ENCODE data around the gene IDUA.

IDUA gene

DNA sequence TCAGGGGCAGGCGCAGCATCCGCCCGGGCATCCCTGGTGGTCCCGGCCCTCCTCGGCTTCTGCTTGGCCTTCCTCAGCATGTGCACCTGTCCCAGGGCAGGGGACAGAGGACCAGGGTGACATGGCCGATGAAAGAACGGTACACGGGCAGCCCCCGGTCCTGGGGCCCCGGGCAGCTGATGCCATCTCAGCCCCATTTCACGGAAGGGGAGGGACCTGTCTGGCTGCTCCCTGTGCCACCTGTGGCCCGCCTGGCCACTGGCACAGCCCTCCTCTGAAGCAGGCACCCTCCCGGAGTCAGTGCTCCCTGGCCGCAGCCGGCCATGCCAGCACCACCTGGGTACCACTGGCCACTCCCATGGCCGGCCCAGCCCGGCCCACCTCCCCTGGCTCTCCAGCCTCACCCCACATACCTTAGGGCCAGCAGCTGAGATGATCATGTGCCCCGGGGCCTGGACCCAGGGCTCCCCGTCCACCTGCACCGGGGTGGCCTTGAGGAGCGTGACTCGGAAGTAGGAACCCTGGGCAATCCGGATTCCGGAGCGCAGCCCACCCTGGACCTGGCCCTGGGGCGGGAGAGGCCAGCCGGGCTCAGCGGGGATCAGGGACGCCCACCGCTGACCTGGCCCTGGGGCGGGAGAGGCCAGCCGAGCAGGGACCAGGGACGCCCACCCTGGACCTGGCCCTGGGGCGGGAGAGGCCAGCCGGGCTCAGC lies 26.1 kb upstream of the IDUA start:
- no peaks in the 10 kb centered on the region for H3K4me1 Mint-ChIP-seq
- peak overlapping the region; percentile 31 for H3K27ac Mint-ChIP-seq
- no peaks in the 10 kb centered on the region for H3K27me3 Mint-ChIP-seq
- no peak for DNase-seq
- no peaks in the 10 kb centered on the region for H3K9me3 Mint-ChIP-seq
- H3K4me3 Mint-ChIP-seq: no peak overlapping the region
- H3K36me3 Mint-ChIP-seq: peaks cover 28 to 40% of the 10 kb centered on the region in 2 donors
- no peak for ATAC-seq (replicated peaks)

DNA sequence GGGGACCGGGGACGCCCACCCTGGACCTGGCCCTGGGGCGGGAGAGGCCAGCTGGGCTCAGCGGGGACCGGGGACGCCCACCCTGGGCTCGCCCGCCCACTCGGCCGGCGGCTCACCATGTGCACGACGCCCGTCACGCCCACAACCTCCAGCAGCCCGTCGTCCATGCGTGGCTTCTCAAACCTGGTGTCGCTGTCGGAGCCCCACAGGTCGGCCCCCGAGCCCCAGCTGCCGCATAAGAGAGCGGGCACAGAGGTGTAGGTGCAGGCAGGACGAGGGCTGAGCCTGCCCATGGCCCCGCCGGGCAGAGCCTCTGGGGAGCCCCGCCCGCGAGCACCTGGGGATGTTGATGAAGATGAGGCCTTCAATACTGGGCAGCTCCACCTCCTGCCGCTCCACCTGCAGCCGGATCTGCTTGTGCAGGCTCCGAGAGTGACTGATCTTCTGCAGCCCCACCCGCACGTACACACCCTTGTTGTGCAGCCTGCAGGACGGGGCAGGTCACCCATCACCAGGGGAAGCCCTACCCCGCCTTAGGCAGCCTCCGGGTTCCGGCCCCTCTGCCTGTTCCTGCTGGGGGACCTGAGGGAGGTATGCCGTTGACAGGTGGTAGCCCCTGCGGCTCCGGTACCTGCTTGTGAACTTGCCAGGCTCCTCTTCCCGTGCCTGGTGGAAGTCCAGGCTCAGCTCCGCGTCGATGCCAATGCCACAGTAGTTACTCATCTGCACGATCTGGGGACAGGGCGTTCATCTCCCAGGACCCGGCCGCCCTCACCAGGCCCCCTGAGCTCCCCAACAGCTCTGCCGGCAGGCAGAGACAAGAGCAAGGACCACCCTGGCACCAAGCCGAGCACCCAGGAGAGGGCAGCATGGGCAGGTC lies 25.3 kb upstream of the IDUA start:
- no peaks in the 10 kb centered on the region for H3K9me3 Mint-ChIP-seq
- H3K27ac Mint-ChIP-seq: peak overlapping the region; percentile 47
- DNase-seq: no peak

DNA sequence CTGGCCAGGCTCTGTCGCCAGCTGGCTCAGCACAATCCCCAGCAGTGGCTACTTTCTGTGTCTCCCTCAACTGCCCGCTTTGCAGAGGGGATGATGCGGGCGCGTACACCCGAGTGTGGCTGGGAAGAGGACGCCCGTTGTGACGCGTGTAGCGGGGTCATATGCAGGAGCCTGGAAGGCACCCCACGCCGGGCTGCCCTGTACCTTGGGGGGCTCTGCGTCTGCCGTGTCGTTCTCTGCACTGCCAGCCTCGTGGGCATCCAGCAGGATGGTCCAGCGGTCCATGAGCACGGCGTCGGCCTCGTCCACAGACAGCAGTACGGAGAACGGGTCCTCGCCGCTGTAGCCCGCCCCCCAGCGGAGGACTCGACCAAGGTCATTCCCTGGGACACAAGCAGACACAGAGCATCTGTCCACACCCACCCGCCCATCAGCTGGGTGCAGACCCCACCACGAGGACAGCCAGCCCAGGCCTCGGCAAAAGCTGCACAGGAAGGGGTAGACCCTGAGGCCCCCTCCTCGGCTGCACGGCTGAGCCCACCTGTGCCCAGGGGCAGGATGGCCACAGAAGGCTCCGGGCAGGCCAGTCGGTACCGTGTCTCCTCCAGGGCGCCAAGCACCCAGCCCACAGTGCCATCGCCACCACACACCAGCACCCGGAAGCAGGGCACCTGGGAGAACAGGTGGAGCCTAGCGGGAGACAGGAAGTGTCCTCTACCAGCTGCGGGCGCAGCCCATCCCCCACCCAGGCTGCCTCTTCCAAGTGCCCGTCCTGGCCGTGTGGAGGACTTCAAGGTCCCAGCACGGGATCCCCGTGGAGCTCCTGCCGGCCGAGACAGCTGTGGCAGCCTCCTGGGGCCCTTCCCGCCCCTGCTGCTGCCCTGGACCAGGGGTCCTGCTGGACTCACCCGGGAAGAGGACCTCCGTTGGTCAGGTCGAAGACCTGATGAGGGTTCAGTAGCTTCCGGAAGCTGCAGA lies 24.3 kb upstream of the IDUA start:
- Mint-ChIP-seq H3K36me3 (peaks cover 26 to 28% of the 10 kb centered on the region in 2 donors), H3K4me1 (no peaks in the 10 kb centered on the region), H3K9me3 (no peaks in the 10 kb centered on the region), H3K27ac (no peak overlapping the region), H3K27me3 (no peaks in the 10 kb centered on the region), H3K4me3 (no peak overlapping the region)
- DNase-seq: no peak
- no peak for ATAC-seq (replicated peaks)

More for the DNA sequence above, 25.3 kb upstream of the IDUA start:
- H3K36me3 Mint-ChIP-seq: peaks cover 28 to 34% of the 10 kb centered on the region in 2 donors
- no peak for ATAC-seq (replicated peaks)
- H3K27me3 Mint-ChIP-seq: no peaks in the 10 kb centered on the region
- no peaks in the 10 kb centered on the region for H3K4me1 Mint-ChIP-seq
- H3K4me3 Mint-ChIP-seq: no peak overlapping the region

DNA sequence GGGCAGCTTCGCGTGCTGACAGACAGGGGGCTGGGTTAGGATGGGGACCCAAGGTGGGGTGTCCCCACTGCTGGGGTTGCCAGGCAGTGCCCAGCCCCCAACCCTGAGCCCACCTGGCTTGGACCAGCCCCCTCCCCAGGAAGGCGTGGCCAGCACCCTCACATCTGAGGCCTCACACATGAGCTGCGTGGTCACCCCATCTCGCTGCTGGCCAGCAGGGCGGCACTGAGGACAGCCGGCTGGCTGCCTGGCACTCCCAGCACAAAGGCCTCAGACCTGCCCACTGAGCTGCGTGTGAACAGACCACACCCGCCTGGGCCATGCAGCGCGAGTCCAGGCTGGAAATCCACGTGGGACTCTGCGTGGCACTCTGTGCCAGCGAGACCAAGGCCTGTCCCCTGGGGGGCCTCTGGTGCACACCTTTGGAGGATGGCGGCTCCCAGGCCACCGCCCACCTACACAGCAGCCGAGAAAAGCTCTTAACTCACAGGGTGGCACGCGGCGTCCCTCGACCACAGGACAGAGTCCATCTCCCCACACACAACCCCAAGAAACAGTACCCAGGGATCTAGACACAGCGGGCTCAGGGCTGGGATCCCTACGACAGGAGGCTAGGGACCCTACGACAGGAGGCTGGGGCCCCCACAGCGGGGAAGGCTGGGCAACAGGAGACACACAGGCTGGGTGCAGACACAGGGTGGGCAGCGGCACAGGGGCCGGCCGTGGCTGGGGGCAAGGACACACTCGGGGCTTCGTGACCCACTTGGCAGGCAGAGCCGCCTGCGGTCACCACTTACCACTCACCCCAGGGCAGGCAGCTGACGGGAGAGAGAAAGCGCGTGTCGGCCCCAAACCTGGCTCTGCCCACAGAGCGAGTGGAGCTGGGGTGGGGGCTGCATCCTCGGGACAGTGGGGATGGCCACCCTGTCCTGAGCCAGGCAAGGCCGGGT lies 23.3 kb upstream of the IDUA start:
- Mint-ChIP-seq H3K9me3 (no peaks in the 10 kb centered on the region), H3K27me3 (no peaks in the 10 kb centered on the region), H3K4me3 (no peak overlapping the region), H3K27ac (no peak overlapping the region), H3K36me3 (peaks cover 20% of the 10 kb centered on the region in 2 donors), H3K4me1 (peaks cover 0 to 1% of the 10 kb centered on the region in 2 donors)
- DNase-seq (no peak), ATAC-seq (replicated peaks) (no peak)

DNA sequence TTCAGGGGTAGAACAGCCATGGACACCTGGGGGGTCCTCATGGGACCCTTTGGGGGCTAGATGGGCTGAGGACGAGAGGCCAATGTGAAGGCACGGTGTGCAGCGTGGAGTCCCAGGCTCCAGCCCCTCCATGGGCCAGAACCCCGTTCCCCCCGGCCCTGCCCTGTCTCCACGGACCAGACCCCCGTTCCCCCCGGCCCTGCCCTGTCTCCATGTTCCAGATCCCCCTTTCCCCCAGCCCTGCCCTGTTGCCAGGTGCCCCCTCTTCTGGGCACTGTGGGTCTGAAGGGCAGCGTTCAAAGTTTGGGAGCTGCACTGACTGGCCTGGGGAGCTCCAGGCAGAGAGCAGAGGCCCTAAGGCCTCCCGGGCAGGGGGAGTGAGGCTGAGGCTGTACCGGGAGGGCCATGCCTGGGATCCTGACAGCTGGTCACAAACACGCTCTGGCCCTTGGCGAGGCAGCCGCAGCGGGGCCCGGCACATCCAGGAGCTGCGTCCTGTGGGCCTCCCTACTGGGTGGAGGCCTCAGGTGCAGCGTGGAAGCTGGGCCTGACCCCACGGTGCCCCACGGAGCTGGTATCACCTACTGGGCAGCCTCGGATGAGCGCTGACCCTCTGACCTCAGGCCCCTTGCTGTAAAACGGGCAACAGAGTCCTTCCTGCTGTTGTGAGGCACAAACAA lies 22.4 kb upstream of the IDUA start:
- H3K27ac Mint-ChIP-seq: no peak overlapping the region
- DNase-seq (no peak), ATAC-seq (replicated peaks) (no peak)
- peaks cover 0 to 8% of the 10 kb centered on the region in 2 donors for H3K4me1 Mint-ChIP-seq
- H3K36me3 Mint-ChIP-seq: peaks cover 15 to 16% of the 10 kb centered on the region in 2 donors
- H3K27me3 Mint-ChIP-seq: no peaks in the 10 kb centered on the region
- no peak overlapping the region for H3K4me3 Mint-ChIP-seq
- H3K9me3 Mint-ChIP-seq: no peaks in the 10 kb centered on the region

GRCh38 chr4:965048-965765 lies 21.6 kb upstream of the IDUA start:
- no peak for DNase-seq
- no peak for ATAC-seq (replicated peaks)
- Mint-ChIP-seq H3K27ac (no peak overlapping the region), H3K4me3 (no peak overlapping the region), H3K9me3 (no peaks in the 10 kb centered on the region), H3K27me3 (no peaks in the 10 kb centered on the region), H3K4me1 (peaks cover 0 to 8% of the 10 kb centered on the region in 2 donors), H3K36me3 (peaks cover 15 to 16% of the 10 kb centered on the region in 2 donors)

DNA sequence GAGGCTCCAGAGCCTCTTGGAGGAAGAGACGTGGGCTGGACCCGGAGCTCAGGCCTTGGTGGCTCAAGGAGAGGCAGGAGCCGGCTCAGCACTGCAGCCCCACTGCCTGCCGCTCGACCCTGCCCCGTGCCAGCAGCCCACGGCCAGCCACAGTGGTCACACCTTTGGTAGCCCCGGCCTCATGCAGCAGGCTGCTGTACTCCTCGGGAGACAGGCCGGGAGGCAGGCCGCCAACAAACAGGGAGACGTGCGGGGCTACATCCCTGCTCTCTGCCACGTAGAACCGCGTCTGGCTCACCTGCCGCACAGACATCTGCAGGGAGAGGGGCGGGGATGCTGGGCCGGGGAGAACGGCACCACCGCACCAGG lies 21.1 kb upstream of the IDUA start:
- no peak for DNase-seq
- Mint-ChIP-seq H3K9me3 (no peaks in the 10 kb centered on the region), H3K27me3 (no peaks in the 10 kb centered on the region), H3K4me3 (no peak overlapping the region), H3K27ac (no peak overlapping the region), H3K36me3 (peaks cover 12 to 20% of the 10 kb centered on the region in 2 donors), H3K4me1 (peaks cover 3 to 12% of the 10 kb centered on the region in 2 donors)
- ATAC-seq (replicated peaks): no peak

GRCh38 chr4:966266-967112 lies 20.4 kb upstream of the IDUA start:
- no peak overlapping the region for H3K27ac Mint-ChIP-seq
- H3K4me1 Mint-ChIP-seq: peaks cover 7 to 19% of the 10 kb centered on the region in 2 donors

GRCh38 chr4:967113-968104 lies 19.4 kb upstream of the IDUA start:
- Mint-ChIP-seq H3K4me1 (peaks cover 9 to 27% of the 10 kb centered on the region in 2 donors), H3K9me3 (no peaks in the 10 kb centered on the region), H3K27ac (no peak overlapping the region), H3K4me3 (no peak overlapping the region), H3K36me3 (peaks cover 3 to 14% of the 10 kb centered on the region in 2 donors), H3K27me3 (no peaks in the 10 kb centered on the region)
- peak in 1 of 2 donors; percentile 43 for ATAC-seq (replicated peaks)
- no peak for DNase-seq

More at GRCh38 chr4:966266-967112, 20.4 kb upstream of the IDUA start:
- Mint-ChIP-seq H3K9me3 (no peaks in the 10 kb centered on the region), H3K4me3 (no peak overlapping the region), H3K36me3 (peaks cover 9 to 21% of the 10 kb centered on the region in 2 donors), H3K27me3 (no peaks in the 10 kb centered on the region)
- DNase-seq (no peak), ATAC-seq (replicated peaks) (no peak)

- ATAC-seq (replicated peaks) (no peak), DNase-seq (no peak)
- Mint-ChIP-seq H3K27ac (no peak overlapping the region), H3K4me3 (peak overlapping the region in 1 of 2 donors; percentile 21), H3K27me3 (no peaks in the 10 kb centered on the region), H3K9me3 (no peaks in the 10 kb centered on the region), H3K36me3 (peaks cover 3 to 11% of the 10 kb centered on the region in 2 donors), H3K4me1 (peaks cover 9 to 31% of the 10 kb centered on the region in 2 donors)
Measured at GRCh38 chr4:968221-968620, 18.6 kb upstream of the IDUA start.
